ENCODE measurements around the gene MRPL4. TPM values are rescaled to one million over a fixed set of nuclear protein-coding genes. Genes with fewer than 3 reads are reported as not detected.

The MRPL4 gene
- total RNA-seq (10 to 100 TPM; 21.5 to 23.4 TPM), polyA plus RNA-seq (10 to 100 TPM; 44.0 to 74.8 TPM)

GRCh38 chr19:10251792-10252694 lies at the start of gene MRPL4:
Gene MRPL4, plus strand, starts transcription at chr19:10252214. Its CDS starts 40 bp downstream, at chr19:10252254.
- peak within 1 kb of the TSS; percentile 59 to 87 for H3K9ac ChIP-seq (ENCODE audit: low read depth in 1 of 2, low read length in 2 of 2)
- no peaks in the 10 kb centered on the region for H3K9me3 ChIP-seq (ENCODE audit: control insufficient read depth in 4 of 4, low read length in 3 of 4)
- peak within 1 kb of the TSS; percentile 56 to 96 (median 95) for H3K4me3 ChIP-seq (ENCODE audit: low read depth in 1 of 3, low read length in 3 of 3)
- no peaks in the 10 kb centered on the region for H3K27me3 ChIP-seq (ENCODE audit: control insufficient read depth in 4 of 4, insufficient read depth in 4 of 4, low read length in 3 of 4)
- DNase-seq (ENCODE audit: low spot score), result peak; percentile 95
- H3K36me3 ChIP-seq (ENCODE audit: control insufficient read depth in 4 of 4, insufficient read depth in 3 of 4, low read depth in 1 of 4, low read length in 3 of 4), result peaks cover 6 to 24% (median 15%) of the 10 kb centered on the region in 4 donors
- H3K27ac ChIP-seq (ENCODE audit: low read depth in 1 of 2, low read length in 2 of 2), result peak within 1 kb of the TSS; percentile 67 to 90
- TF ChIP-seq REST (IDR thresholded peaks at IDR 0.05), result peak; percentile 7
- TF ChIP-seq MAX (IDR thresholded peaks at IDR 0.05), result peak; percentile 56
- TF ChIP-seq RXRA (IDR thresholded peaks at IDR 0.05), result peak; percentile 42 to 61
- peak in 1 of 2 donors; percentile 67 for TF ChIP-seq GABPA (IDR thresholded peaks at IDR 0.05 in 1 of 2, conservative IDR thresholded peaks at IDR 0.05 in 1 of 2)
- peak; percentile 78 for TF ChIP-seq NR2F2 (IDR thresholded peaks at IDR 0.05)
- no peak for TF ChIP-seq RAD21 (IDR thresholded peaks at IDR 0.05)
- peak in 1 of 2 donors; percentile 67 for TF ChIP-seq EGR1 (IDR thresholded peaks at IDR 0.05; ENCODE audit: low read depth in 2 of 2)
- TF ChIP-seq FOXA2 (IDR thresholded peaks at IDR 0.05), result no peak
- peak; percentile 87 for TF ChIP-seq SP1 (IDR thresholded peaks at IDR 0.05)
- TF ChIP-seq ATF3 (IDR thresholded peaks at IDR 0.05), result no peak
- TF ChIP-seq YY1 (IDR thresholded peaks at IDR 0.05), result peak; percentile 62
- WGBS, result under 1% methylated on average over 77 of the region's 77 CpGs
- H3K4me1 ChIP-seq (ENCODE audit: control insufficient read depth in 4 of 4, insufficient read depth in 4 of 4, low read length in 3 of 4), result peaks cover 0 to 18% (median 11%) of the 10 kb centered on the region in 4 donors

GRCh38 chr19:10203686-10204085 lies 48.3 kb upstream of the MRPL4 start:
- no peaks in the 10 kb centered on the region for H3K9me3 ChIP-seq (ENCODE audit: control insufficient read depth in 4 of 4, low read length in 3 of 4)
- no peak overlapping the region for H3K4me3 ChIP-seq (ENCODE audit: low read depth in 1 of 3, low read length in 3 of 3)
- H3K36me3 ChIP-seq (ENCODE audit: control insufficient read depth in 4 of 4, insufficient read depth in 3 of 4, low read depth in 1 of 4, low read length in 3 of 4), result no peaks in the 10 kb centered on the region
- TF ChIP-seq HNF4A (conservative IDR thresholded peaks at IDR 0.05) (no peak), GABPA (IDR thresholded peaks at IDR 0.05 in 1 of 2, conservative IDR thresholded peaks at IDR 0.05 in 1 of 2) (no peak), SP1 (IDR thresholded peaks at IDR 0.05) (no peak), YY1 (IDR thresholded peaks at IDR 0.05) (no peak), RXRA (IDR thresholded peaks at IDR 0.05) (no peak), TAF1 (conservative IDR thresholded peaks at IDR 0.05) (no peak), MAX (IDR thresholded peaks at IDR 0.05) (no peak), FOXA1 (IDR thresholded peaks at IDR 0.05) (no peak), ZBTB33 (IDR thresholded peaks at IDR 0.05) (no peak), JUND (IDR thresholded peaks at IDR 0.05) (no peak), REST (IDR thresholded peaks at IDR 0.05) (no peak), CTCF (IDR thresholded peaks at IDR 0.05; ENCODE audit: low read depth, low read length, missing input control) (no peak), RAD21 (IDR thresholded peaks at IDR 0.05) (no peak), EGR1 (IDR thresholded peaks at IDR 0.05; ENCODE audit: low read depth in 2 of 2) (no peak)
- no peaks in the 10 kb centered on the region for H3K27me3 ChIP-seq (ENCODE audit: control insufficient read depth in 4 of 4, insufficient read depth in 4 of 4, low read length in 3 of 4)
- WGBS, result 96% methylated on average over 3 of the region's 3 CpGs
- no peaks in the 10 kb centered on the region for H3K4me1 ChIP-seq (ENCODE audit: control insufficient read depth in 4 of 4, insufficient read depth in 4 of 4, low read length in 3 of 4)
- no peak overlapping the region for H3K9ac ChIP-seq (ENCODE audit: low read depth in 1 of 2, low read length in 2 of 2)
- DNase-seq (ENCODE audit: low spot score), result no peak
- no peak overlapping the region for H3K27ac ChIP-seq (ENCODE audit: low read depth in 1 of 2, low read length in 2 of 2)

Measured in liver (tissue), 9 donors.